Fibroblast of lung (primary cell): ENCODE measurements around the gene MICAL2. TPM values are rescaled to one million over a fixed set of nuclear protein-coding genes. Genes with fewer than 3 reads are reported as not detected.

ENCODE experiments used
- DNase-seq, 2 donors: peaks; one replicate each; pipeline versions ENCODE4 v3.0.0 to v3.0.0-alpha.2; 2010; ENCODE audit warnings: low read depth in 2 of 2
- H2AFZ ChIP-seq: 2 replicates; pipeline ENCODE4 v1.5.1; 2012; ENCODE audit warnings: low read length, control low read depth, inconsistent platforms
- H3K27ac ChIP-seq: 2 replicates; pipeline ENCODE4 v1.5.1; 2011; ENCODE audit warnings: low read length, control low read depth; ENCODE audit not compliant: insufficient read depth
- H3K27me3 ChIP-seq: 2 replicates; pipeline ENCODE4 v1.5.1; 2011; ENCODE audit warnings: mild to moderate bottlenecking, low read length; ENCODE audit not compliant: control insufficient read depth, insufficient read depth
- H3K36me3 ChIP-seq: 2 replicates; pipeline ENCODE4 v1.5.1; 2011; ENCODE audit warnings: low read length; ENCODE audit not compliant: control insufficient read depth, insufficient read depth
- H3K4me1 ChIP-seq: 2 replicates; pipeline ENCODE4 v1.5.1; 2011; ENCODE audit warnings: low read length; ENCODE audit not compliant: control insufficient read depth, insufficient read depth; ENCODE audit errors: extremely low read depth
- H3K4me2 ChIP-seq: 2 replicates; pipeline ENCODE4 v1.5.1; 2011; ENCODE audit warnings: low read length, control low read depth; ENCODE audit not compliant: insufficient read depth; ENCODE audit errors: extremely low read depth
- H3K4me3 ChIP-seq, 4 experiments: fragments of 200-600 bp in 1 of 4; sonication (generic) in 1 of 4; replicated peaks in 1 of 4; 2 replicates each; pipeline ENCODE4 v1.5.1; 2011 to 2016; ENCODE audit warnings: low read length in 4 of 4, low read depth in 3 of 4, mild to moderate bottlenecking in 3 of 4, control low read depth in 2 of 4, inconsistent platforms in 1 of 4, mixed read lengths in 1 of 4; ENCODE audit not compliant: insufficient read depth in 1 of 4; ENCODE audit errors: control extremely low read depth in 1 of 4
- H3K79me2 ChIP-seq: 2 replicates; pipeline ENCODE4 v1.5.1; 2012; ENCODE audit warnings: mild to moderate bottlenecking, low read length, inconsistent platforms; ENCODE audit not compliant: control insufficient read depth, insufficient read depth
- H3K9ac ChIP-seq: 2 replicates; pipeline ENCODE4 v1.5.1; 2011; ENCODE audit warnings: mild to moderate bottlenecking, low read length, control low read depth; ENCODE audit not compliant: insufficient read depth
- H3K9me3 ChIP-seq: 2 replicates; pipeline ENCODE4 v1.5.1; 2012; ENCODE audit warnings: low read depth, low read length; ENCODE audit not compliant: control insufficient read depth, insufficient read depth
- H4K20me1 ChIP-seq: 2 replicates; pipeline ENCODE4 v1.5.1; 2011; ENCODE audit warnings: low read length; ENCODE audit not compliant: control insufficient read depth, insufficient read depth; ENCODE audit errors: extremely low read depth
- CTCF ChIP-seq, 2 donors: IDR thresholded peaks in 1 of 2; conservative IDR thresholded peaks in 1 of 2; 1 replicate in 1 of 2; 2 replicates in 1 of 2; pipeline ENCODE4 v1.5.1; 2011 to 2012; ENCODE audit warnings: low read length in 2 of 2, control low read depth in 1 of 2, inconsistent platforms in 1 of 2, low read depth in 1 of 2, mild to moderate bottlenecking in 1 of 2
- EZH2 ChIP-seq: IDR thresholded peaks from 2 replicates; pipeline ENCODE4 v1.5.1; 2012; ENCODE audit warnings: low read length, control low read depth, mild to moderate bottlenecking; ENCODE audit errors: missing control alignments
- polyA plus RNA-seq, 2 donors: library from polyadenylated mRNA; depleted of rRNA in 1 of 2; stranded (reverse) in 1 of 2; unstranded in 1 of 2; fragments of >200 nt; gene quantifications; 2 replicates each; pipeline ENCODE4 v1.2.1, GENCODE V29; 2011 to 2012; ENCODE audit warnings: missing spikeins in 1 of 2
- total RNA-seq: library from RNA; depleted of rRNA; stranded (reverse); fragments of >200 nt; gene quantifications from 2 replicates; pipeline ENCODE4 v1.2.1, GENCODE V29; 2014

MICAL2 gene
- total and polyA plus RNA-seq, 2 donors (not counting 1 experiment from before 2014, with no cell fraction given) = 78.5 to 275 TPM

- H3K27ac ChIP-seq = no peak overlapping the region
- no peak for TF ChIP-seq EZH2
- no peak for TF ChIP-seq CTCF (conservative IDR thresholded peaks at IDR 0.05 in 1 of 2, IDR thresholded peaks at IDR 0.05 in 1 of 2; ENCODE audit: low read depth in 1 of 2, low read length in 2 of 2)
- DNase-seq = no peak
- H3K9me3 ChIP-seq = no peaks in the 10 kb centered on the region
- no peaks in the 10 kb centered on the region for H3K27me3 ChIP-seq
- no peak overlapping the region for H2AFZ ChIP-seq
- no peaks in the 10 kb centered on the region for H3K79me2 ChIP-seq
- H3K9ac ChIP-seq = no peak overlapping the region
- H3K36me3 ChIP-seq = no peaks in the 10 kb centered on the region
- peaks cover 38% of the 10 kb centered on the region for H3K4me1 ChIP-seq
- no peak overlapping the region for H3K4me3 ChIP-seq
- no peaks in the 10 kb centered on the region for H4K20me1 ChIP-seq
- no peak overlapping the region for H3K4me2 ChIP-seq
Observed at GRCh38 chr11:12090761-12091258, 19.6 kb upstream of the MICAL2 start.

- Histone ChIP-seq H3K27me3 (no peaks in the 10 kb centered on the region), H3K9me3 (no peaks in the 10 kb centered on the region), H4K20me1 (no peaks in the 10 kb centered on the region), H2AFZ (no peak overlapping the region), H3K4me1 (peaks cover 28% of the 10 kb centered on the region), H3K4me2 (no peak overlapping the region), H3K36me3 (no peaks in the 10 kb centered on the region), H3K27ac (no peak overlapping the region), H3K79me2 (no peaks in the 10 kb centered on the region), H3K9ac (no peak overlapping the region), H3K4me3 (no peak overlapping the region)
- no peak for DNase-seq
- TF ChIP-seq EZH2 (no peak), CTCF (conservative IDR thresholded peaks at IDR 0.05 in 1 of 2, IDR thresholded peaks at IDR 0.05 in 1 of 2; ENCODE audit: low read depth in 1 of 2, low read length in 2 of 2) (peak; percentile 6 to 31)
Observed at GRCh38 chr11:12091956-12092558, 18.3 kb upstream of the MICAL2 start.

GRCh38 chr11:12092714-12093113, 17.7 kb upstream of the MICAL2 start:
- no peak overlapping the region for H3K4me2 ChIP-seq
- H3K27me3 ChIP-seq = no peaks in the 10 kb centered on the region
- no peak overlapping the region for H3K9ac ChIP-seq
- peaks cover 22% of the 10 kb centered on the region for H3K4me1 ChIP-seq
- H3K27ac ChIP-seq = no peak overlapping the region
- H3K79me2 ChIP-seq = no peaks in the 10 kb centered on the region
- H4K20me1 ChIP-seq = no peaks in the 10 kb centered on the region
- no peaks in the 10 kb centered on the region for H3K36me3 ChIP-seq
- H2AFZ ChIP-seq = no peak overlapping the region
- no peak overlapping the region for H3K4me3 ChIP-seq
- H3K9me3 ChIP-seq = no peaks in the 10 kb centered on the region
- no peak for TF ChIP-seq CTCF (conservative IDR thresholded peaks at IDR 0.05 in 1 of 2, IDR thresholded peaks at IDR 0.05 in 1 of 2; ENCODE audit: low read depth in 1 of 2, low read length in 2 of 2)
- no peak for TF ChIP-seq EZH2
- no peak for DNase-seq
